Left ventricle myocardium superior (tissue), 1 donor: ENCODE data around the gene CTLA4. TPM values are rescaled to one million over a fixed set of nuclear protein-coding genes. Genes with fewer than 3 reads are reported as not detected.
A peak's percentile ranks its signal among the peaks of the same experiment; 100 is the strongest.

Experiments
- ATAC-seq: fragments of 200-7000 bp; cut with Tn5 transposase; one replicate; pipeline ENCODE4 v1.9.1; 2020; ENCODE audit warnings: mild to moderate bottlenecking, moderate library complexity
- DNase-seq: peaks from one replicate; pipeline ENCODE4 v3.0.0-alpha.2; 2020
- intact Hi-C: fragments of 100-400 bp; cut with micrococcal nuclease; formaldehyde crosslinking; loops from one replicate; pipeline ENCODE4 v1.11.0; 2022
- total RNA-seq: library from RNA; stranded (reverse); fragmentation: NEBNext Ultra II Directional; extraction: Animal tissue kit (Norgen Biotek cat#: 25700); gene quantifications from one replicate; pipeline ENCODE4 v1.2.1, GENCODE V29; 2021
- donor health status: DM: no; HTN: yes; CAD: no; lungs with severe emphysema.

Gene CTLA4
- total RNA-seq, 1 donor from 2014 or later: not detected

DNA sequence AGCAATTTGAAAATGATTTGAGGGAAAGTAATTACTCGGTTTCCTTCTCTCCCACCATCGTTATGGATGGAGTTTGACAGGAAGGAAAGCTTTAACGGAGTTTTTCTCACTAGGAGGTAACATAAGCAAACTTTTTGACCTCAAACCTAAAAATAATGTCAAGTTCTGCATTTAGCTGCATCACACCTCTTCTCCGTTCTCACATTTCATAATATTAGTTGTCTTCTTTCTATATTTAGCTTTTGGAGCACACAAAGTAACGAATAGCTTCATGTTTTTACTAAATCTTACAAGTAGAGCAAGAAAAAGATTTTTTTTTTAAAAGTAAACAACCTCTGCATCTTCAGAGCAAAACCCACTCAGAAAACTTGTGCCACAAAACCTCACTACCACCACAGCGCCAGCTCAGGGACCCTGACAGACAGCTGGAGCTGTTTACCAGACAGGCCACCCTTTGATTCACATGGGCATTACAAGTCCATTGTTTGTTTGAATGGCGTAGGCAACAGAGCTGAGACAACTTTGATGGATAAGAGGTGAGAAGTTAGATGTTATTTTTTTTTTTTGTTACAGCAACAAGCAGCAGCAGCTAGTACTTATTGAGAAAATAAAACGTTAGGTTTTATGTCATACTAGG, 47.1 kb downstream of the CTLA4 start:
- no peak for ATAC-seq
- intact Hi-C loops: no loop called here
- no peak for DNase-seq

DNA sequence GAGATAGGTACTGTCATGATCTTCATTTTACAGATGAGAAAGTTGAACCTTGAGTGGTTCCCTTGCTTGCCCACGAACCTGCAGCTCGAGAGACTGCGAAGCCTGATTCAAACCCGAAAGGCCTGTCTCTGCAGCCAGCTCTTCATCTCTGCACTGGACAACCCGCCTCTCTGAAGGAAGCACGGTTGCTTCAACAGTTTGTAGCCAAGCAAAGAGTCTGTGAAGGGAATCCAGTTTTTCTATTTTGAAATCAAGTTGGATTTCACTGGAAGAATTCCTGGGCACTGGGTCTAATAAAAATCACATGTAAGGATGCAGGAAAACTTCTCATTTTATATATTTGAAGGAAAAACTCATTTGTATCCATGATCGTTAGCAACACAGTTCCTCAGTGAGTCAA, 47.7 kb downstream of the CTLA4 start:
- intact Hi-C loops: no loop called here
- no peak for DNase-seq
- ATAC-seq: peak; percentile 26

DNA sequence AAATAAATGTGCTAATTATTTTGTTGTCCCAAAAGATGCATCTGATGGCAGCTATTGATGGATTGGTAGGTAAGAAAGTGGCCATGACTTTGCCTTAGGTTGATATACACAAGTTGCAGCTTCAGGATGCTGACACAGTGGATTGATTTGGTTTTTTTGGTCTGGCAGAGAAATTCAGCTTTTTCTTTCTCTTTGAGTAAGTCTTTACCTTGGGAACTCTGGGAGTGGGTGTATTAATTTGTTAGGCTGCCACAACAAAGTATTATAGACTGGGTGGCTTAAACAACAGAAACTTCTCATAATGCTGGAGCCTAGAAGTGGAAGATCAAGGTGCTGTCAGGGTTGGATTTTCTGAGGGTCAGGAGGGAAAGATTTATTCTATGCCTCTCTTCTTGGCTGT, 49.2 kb downstream of the CTLA4 start:
- ATAC-seq (no peak), DNase-seq (no peak)
- intact Hi-C loops: no loop called here

DNA sequence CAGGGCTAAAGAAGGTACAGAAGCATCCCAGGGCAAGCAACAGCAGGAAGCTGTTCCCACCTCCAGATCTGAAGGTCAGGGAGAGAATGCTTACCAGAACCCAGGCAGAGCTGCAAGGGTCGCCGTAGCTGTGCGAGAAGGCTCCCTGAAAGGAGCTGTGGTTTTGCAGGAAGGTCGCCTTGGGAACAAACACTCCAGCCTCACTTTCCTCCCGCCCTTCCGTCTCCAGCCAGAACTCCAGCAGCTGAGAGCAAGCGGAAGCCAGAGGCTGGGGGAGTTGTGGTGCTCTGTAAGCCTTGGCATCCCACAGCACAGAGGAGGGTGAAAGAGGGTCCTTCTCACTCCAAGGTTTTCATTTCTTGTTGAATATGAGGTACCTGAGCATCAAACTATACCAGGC, 50.7 kb downstream of the CTLA4 start:
- intact Hi-C loops: no loop called here
- DNase-seq: no peak
- ATAC-seq: peak; percentile 35

- intact Hi-C loops: no loop called here
- ATAC-seq (peak; percentile 37), DNase-seq (no peak)
Measured at GRCh38 chr2:203918839-203919238, 51.3 kb downstream of the CTLA4 start.

Other genes with a start within 250 kb of the CTLA4 start
- 0.92 TPM for gene CD28, start 161.1 kb upstream of the CTLA4 start, total RNA-seq
- gene ICOS, start 69.0 kb downstream of the CTLA4 start, total RNA-seq: not detected